SK-N-SH (cell line): ENCODE data around the gene CHI3L2. TPM values are rescaled to one million over a fixed set of nuclear protein-coding genes. Genes with fewer than 3 reads are reported as not detected.

Experiments
- CTCF ChIA-PET: fragments of 300-600, 350-600 bp; formaldehyde crosslinking; extraction: SDS; loops from one replicate; lab custom pipeline; 2021; lab: Yijun Ruan, JAX
- POLR2A ChIA-PET: fragments of 350-600 bp; sonication (Branson Sonifier 250); formaldehyde crosslinking; extraction: SDS; loops from one replicate; lab custom pipeline; 2020; ENCODE audit warnings: antibody characterized with exemption, inconsistent platforms; lab: Yijun Ruan, JAX
- DNase-seq: peaks from one replicate; pipeline ENCODE4 v3.0.0; 2012
- H2AFZ ChIP-seq: fragments of 200-600 bp; sonication (generic); 2 replicates; pipeline ENCODE4 v1.8.1; 2016; ENCODE audit warnings: antibody characterized with exemption, mild to moderate bottlenecking, low read depth
- H3F3A ChIP-seq: fragments of 200-600 bp; sonication (generic); replicated peaks from 2 replicates; pipeline ENCODE3; 2016; ENCODE audit warnings: antibody characterized with exemption, mild to moderate bottlenecking; ENCODE audit not compliant: insufficient read depth
- H3K27ac ChIP-seq, 2 experiments: fragments of 200-500 bp in 1 of 2; fragments of 200-600 bp in 1 of 2; sonication (Bioruptor generic) in 1 of 2; sonication (generic), shearing (Covaris generic) in 1 of 2; 2 replicates each; pipeline versions ENCODE4 v1.5.1 to v1.6.1; 2014 to 2016; ENCODE audit warnings: low read depth in 2 of 2, inconsistent platforms in 1 of 2, low read length in 1 of 2, mild to moderate bottlenecking in 1 of 2, mixed read lengths in 1 of 2
- H3K27me3 ChIP-seq: fragments of 200-600 bp; sonication (generic), shearing (Covaris generic); 2 replicates; pipeline ENCODE4 v1.6.1; 2016; ENCODE audit warnings: mixed run types; ENCODE audit not compliant: insufficient read depth
- H3K36me3 ChIP-seq, 2 experiments: fragments of 200-500 bp in 1 of 2; fragments of 200-600 bp in 1 of 2; sonication (Bioruptor generic) in 1 of 2; sonication (generic) in 1 of 2; replicated peaks in 1 of 2; 2 replicates each; pipeline versions ENCODE3 to v1.5.1; 2014 to 2016; ENCODE audit warnings: low read length in 1 of 2, mild to moderate bottlenecking in 1 of 2; ENCODE audit not compliant: insufficient read depth in 2 of 2, control insufficient read depth in 1 of 2
- H3K4me1 ChIP-seq, 2 experiments: fragments of 200-500 bp in 1 of 2; fragments of 200-600 bp in 1 of 2; sonication (Bioruptor generic) in 1 of 2; sonication (generic), shearing (Covaris generic) in 1 of 2; 2 replicates each; pipeline versions ENCODE4 v1.5.1 to v1.6.1; 2014 to 2016; ENCODE audit warnings: low read depth in 1 of 2, low read length in 1 of 2, mixed run types in 1 of 2; ENCODE audit not compliant: insufficient read depth in 2 of 2, control insufficient read depth in 1 of 2
- H3K4me2 ChIP-seq: fragments of 200-600 bp; sonication (generic), shearing (Covaris generic); 2 replicates; pipeline ENCODE4 v1.6.1; 2017; ENCODE audit warnings: mixed run types
- H3K4me3 ChIP-seq, 2 experiments: fragments of 200-500 bp in 1 of 2; fragments of 200-600 bp in 1 of 2; sonication (Bioruptor generic) in 1 of 2; sonication (generic), shearing (Covaris generic) in 1 of 2; 2 replicates each; pipeline versions ENCODE4 v1.5.1 to v1.8.1; 2014 to 2016; ENCODE audit warnings: low read depth in 2 of 2, inconsistent platforms in 1 of 2, low read length in 1 of 2, mild to moderate bottlenecking in 1 of 2, mixed read lengths in 1 of 2, moderate library complexity in 1 of 2
- H3K79me2 ChIP-seq: fragments of 200-600 bp; sonication (generic); 2 replicates; pipeline ENCODE4 v1.8.1; 2017; ENCODE audit warnings: mild to moderate bottlenecking; ENCODE audit not compliant: insufficient read depth
- H3K9ac ChIP-seq: fragments of 200-600 bp; sonication (generic); 2 replicates; pipeline ENCODE4 v1.6.1; 2017; ENCODE audit warnings: mixed run types
- H3K9me2 ChIP-seq: fragments of 200-600 bp; sonication (generic); 2 replicates; pipeline ENCODE4 v1.6.1; 2017; ENCODE audit warnings: mixed run types
- H3K9me3 ChIP-seq: fragments of 200-600 bp; sonication (generic); 2 replicates; pipeline ENCODE4 v1.6.1; 2017; ENCODE audit warnings: mixed run types, mild to moderate bottlenecking, moderate library complexity
- H4K20me1 ChIP-seq: fragments of 200-600 bp; sonication (generic); 2 replicates; pipeline ENCODE4 v1.6.1; 2017; ENCODE audit warnings: mild to moderate bottlenecking, mixed run types; ENCODE audit not compliant: insufficient read depth
- EZH2phosphoT487 ChIP-seq: fragments of 200-600 bp; sonication (generic); IDR thresholded peaks from 2 replicates; pipeline ENCODE4 v1.6.1; 2017; ENCODE audit warnings: low read depth, mixed run types, mild to moderate bottlenecking, antibody characterized with exemption, moderate library complexity, borderline replicate concordance
- TCF12 ChIP-seq: IDR thresholded peaks from 2 replicates; pipeline ENCODE4 v1.4.0; 2012
- WGBS: methylation state at CpG from one replicate; pipeline ENCODE4 v1.1.6; 2017; ENCODE audit warnings: low lambda C conversion rate; 5-methylcytosine and 5-hydroxymethylcytosine counted together
- polyA plus RNA-seq, 3 experiments: library from polyadenylated mRNA; depleted of rRNA; stranded (reverse); fragments of >200 nt; gene quantifications; 2 replicates each; pipeline ENCODE4 v1.2.3, GENCODE V29; 2012
- TF ChIP-seq, protein P1 (sequence below): IDR thresholded peaks from 2 replicates; pipeline ENCODE4; 2012
- TF ChIP-seq, protein P2 (sequence below): IDR thresholded peaks from 2 replicates; pipeline ENCODE4 v1.6.1; 2012; ENCODE audit warnings: mild to moderate bottlenecking, low read depth, low read length, moderate library complexity

The CHI3L2 gene
- polyA plus RNA-seq, 1 of the 3 experiments (the other 2 are of a cell fraction) = 0.92 TPM

DNA sequence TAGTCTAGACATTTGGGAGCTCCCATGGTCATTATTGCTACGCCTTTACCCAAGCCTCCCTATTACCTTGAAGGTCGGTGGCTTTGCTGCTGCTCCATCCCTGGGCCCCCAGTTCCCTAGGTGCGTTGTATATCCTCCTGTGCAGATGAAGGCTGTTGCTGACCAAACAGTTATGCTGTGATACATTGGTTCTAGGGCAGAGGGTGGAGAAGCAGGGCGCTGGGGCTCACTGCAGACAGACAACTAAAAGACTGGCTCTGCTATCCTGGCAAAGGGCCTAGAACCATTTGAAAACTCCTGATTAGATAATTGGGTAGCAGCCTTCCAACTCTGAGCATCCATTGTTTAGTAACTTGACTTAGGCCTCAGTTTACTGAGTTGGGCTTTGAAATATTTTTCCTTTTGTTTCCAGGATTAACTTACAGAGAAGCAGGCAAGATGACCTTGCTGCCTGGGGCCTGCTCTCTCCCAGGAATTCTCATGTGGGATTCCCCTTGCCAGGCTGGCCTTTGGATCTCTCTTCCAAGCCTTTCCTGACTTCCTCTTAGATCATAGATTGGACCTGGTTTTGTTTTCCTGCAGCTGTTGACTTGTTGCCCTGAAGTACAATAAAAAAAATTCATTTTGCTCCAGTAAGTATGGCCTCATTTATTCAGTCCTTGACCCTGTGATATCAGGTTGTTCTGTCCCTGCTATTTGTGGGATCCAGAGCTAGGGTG, 15.5 kb downstream of the CHI3L2 start:
- H3K4me3 ChIP-seq = no peak overlapping the region
- TF ChIP-seq EZH2phosphoT487 = no peak
- TF ChIP-seq, protein P1, sequence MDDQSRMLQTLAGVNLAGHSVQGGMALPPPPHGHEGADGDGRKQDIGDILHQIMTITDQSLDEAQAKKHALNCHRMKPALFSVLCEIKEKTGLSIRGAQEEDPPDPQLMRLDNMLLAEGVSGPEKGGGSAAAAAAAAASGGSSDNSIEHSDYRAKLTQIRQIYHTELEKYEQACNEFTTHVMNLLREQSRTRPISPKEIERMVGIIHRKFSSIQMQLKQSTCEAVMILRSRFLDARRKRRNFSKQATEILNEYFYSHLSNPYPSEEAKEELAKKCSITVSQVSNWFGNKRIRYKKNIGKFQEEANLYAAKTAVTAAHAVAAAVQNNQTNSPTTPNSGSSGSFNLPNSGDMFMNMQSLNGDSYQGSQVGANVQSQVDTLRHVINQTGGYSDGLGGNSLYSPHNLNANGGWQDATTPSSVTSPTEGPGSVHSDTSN = no peak
- TF ChIP-seq TCF12 = no peak
- TF ChIP-seq, all 33 proteins: peak for 0
- no peak overlapping the region for H2AFZ ChIP-seq

DNA sequence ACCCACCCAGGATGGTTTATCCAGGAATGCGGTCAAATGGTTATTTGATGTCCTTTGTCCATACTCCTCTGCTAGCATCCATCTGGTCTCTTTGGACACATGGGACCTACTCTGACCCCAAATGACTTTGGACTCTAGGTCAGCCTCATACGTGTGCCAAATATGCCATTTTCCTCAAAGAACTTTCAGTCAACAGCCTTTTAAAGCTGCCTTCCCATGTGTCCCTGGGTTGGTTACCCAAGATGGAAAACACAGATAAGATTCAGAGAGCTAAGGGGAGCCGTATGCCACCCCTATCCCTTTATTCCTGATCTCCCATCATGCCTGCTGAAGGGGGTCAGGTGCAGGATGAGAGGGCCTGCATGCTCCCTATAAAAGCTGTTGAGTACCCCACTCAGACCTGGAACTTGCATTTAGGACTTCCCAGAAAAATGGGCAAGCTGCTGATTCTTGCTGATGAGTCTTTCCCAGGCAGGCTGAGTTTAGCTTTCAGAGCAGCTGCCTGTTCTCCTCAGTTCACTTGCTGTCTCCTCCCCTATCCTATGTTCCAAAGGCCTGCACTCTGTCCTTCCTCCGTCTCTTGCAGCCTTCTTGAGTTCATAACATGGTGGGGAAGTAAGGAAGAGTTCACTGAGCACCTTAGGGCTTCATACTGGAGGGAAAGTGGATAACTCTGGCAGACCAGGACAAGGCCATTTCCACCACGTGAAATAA, 19.8 kb downstream of the CHI3L2 start:
- H3K27me3 ChIP-seq = no peaks in the 10 kb centered on the region
- no peaks in the 10 kb centered on the region for H3K36me3 ChIP-seq
- CTCF ChIA-PET = interaction anchor here (1.3 kb wide), 1 partner anchor 16 kb away, joined by 3 read pairs; no protein-coding TSS in a partner anchor
- no peaks in the 10 kb centered on the region for H3K9me2 ChIP-seq
- H3K4me3 ChIP-seq = no peak overlapping the region
- no peak for DNase-seq
- no peak overlapping the region for H3K9ac ChIP-seq
- no peak overlapping the region for H3K27ac ChIP-seq
- H3K79me2 ChIP-seq = no peaks in the 10 kb centered on the region
- H3F3A ChIP-seq = no peaks in the 10 kb centered on the region
- no peaks in the 10 kb centered on the region for H3K9me3 ChIP-seq
- H2AFZ ChIP-seq = no peak overlapping the region
- no peak overlapping the region for H3K4me2 ChIP-seq
- WGBS = 38% methylated on average over 5 of the region's 5 CpGs
- H3K4me1 ChIP-seq = peaks cover 0 to under 1% of the 10 kb centered on the region in 2 experiments; a peak in 1 of 4 replicates
- no peaks in the 10 kb centered on the region for H4K20me1 ChIP-seq
- TF ChIP-seq, protein P2, sequence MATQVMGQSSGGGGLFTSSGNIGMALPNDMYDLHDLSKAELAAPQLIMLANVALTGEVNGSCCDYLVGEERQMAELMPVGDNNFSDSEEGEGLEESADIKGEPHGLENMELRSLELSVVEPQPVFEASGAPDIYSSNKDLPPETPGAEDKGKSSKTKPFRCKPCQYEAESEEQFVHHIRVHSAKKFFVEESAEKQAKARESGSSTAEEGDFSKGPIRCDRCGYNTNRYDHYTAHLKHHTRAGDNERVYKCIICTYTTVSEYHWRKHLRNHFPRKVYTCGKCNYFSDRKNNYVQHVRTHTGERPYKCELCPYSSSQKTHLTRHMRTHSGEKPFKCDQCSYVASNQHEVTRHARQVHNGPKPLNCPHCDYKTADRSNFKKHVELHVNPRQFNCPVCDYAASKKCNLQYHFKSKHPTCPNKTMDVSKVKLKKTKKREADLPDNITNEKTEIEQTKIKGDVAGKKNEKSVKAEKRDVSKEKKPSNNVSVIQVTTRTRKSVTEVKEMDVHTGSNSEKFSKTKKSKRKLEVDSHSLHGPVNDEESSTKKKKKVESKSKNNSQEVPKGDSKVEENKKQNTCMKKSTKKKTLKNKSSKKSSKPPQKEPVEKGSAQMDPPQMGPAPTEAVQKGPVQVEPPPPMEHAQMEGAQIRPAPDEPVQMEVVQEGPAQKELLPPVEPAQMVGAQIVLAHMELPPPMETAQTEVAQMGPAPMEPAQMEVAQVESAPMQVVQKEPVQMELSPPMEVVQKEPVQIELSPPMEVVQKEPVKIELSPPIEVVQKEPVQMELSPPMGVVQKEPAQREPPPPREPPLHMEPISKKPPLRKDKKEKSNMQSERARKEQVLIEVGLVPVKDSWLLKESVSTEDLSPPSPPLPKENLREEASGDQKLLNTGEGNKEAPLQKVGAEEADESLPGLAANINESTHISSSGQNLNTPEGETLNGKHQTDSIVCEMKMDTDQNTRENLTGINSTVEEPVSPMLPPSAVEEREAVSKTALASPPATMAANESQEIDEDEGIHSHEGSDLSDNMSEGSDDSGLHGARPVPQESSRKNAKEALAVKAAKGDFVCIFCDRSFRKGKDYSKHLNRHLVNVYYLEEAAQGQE = no peak
- TF ChIP-seq, all 33 proteins: peak for 0
- POLR2A ChIA-PET = no interaction called here

More for the DNA sequence above, 15.5 kb downstream of the CHI3L2 start:
- H3K9me3 ChIP-seq = no peaks in the 10 kb centered on the region
- H4K20me1 ChIP-seq = no peaks in the 10 kb centered on the region
- H3K36me3 ChIP-seq = no peaks in the 10 kb centered on the region
- 22% methylated on average over 4 of the region's 4 CpGs for WGBS
- no peaks in the 10 kb centered on the region for H3F3A ChIP-seq
- H3K79me2 ChIP-seq = no peaks in the 10 kb centered on the region
- H3K9ac ChIP-seq = no peak overlapping the region
- DNase-seq = no peak
- CTCF ChIA-PET = no interaction called here
- no peaks in the 10 kb centered on the region for H3K27me3 ChIP-seq
- POLR2A ChIA-PET = no interaction called here
- H3K27ac ChIP-seq = no peak overlapping the region
- no peak overlapping the region for H3K4me2 ChIP-seq
- 0 out of 4 replicates have a peak, but pooled peaks cover 0 to 4% of the 10 kb centered on the region in 2 experiments for H3K4me1 ChIP-seq
- H3K9me2 ChIP-seq = no peaks in the 10 kb centered on the region
